ENCODE data around the gene TEX19.
"Not testable (repeated sequence)": the region's sequence is repeated elsewhere in the genome, so short reads cannot be mapped to it uniquely, and the experiment has no call there.

The TEX19 gene

GRCh38 chr17:82378741-82379021 lies 19.6 kb downstream of the TEX19 start:
- DNase-seq, result no peak

- DNase-seq, result peak; percentile 46
Observed at GRCh38 chr17:82380860-82381702, 22.0 kb downstream of the TEX19 start.

- not testable (repeated sequence) for DNase-seq
Observed at GRCh38 chr17:82381703-82382009, 22.6 kb downstream of the TEX19 start.

GRCh38 chr17:82382220-82382932 lies 23.3 kb downstream of the TEX19 start:
- DNase-seq, result not testable (repeated sequence)

- DNase-seq, result no peak
Observed at GRCh38 chr17:82382933-82383255, 23.8 kb downstream of the TEX19 start.

GRCh38 chr17:82383411-82383810 lies 24.4 kb downstream of the TEX19 start:
- no peak for DNase-seq

GRCh38 chr17:82384051-82384729 lies 25.1 kb downstream of the TEX19 start:
- no peak for DNase-seq

- DNase-seq, result peak; percentile 53
Observed at GRCh38 chr17:82384730-82385481, 25.9 kb downstream of the TEX19 start.

GRCh38 chr17:82385559-82386254 lies 26.7 kb downstream of the TEX19 start:
- DNase-seq, result no peak

- no peak for DNase-seq
Observed at GRCh38 chr17:82386255-82386831, 27.3 kb downstream of the TEX19 start.

GRCh38 chr17:82386881-82387704 lies 28.0 kb downstream of the TEX19 start:
- DNase-seq, result no peak

GRCh38 chr17:82387705-82388106 lies 28.7 kb downstream of the TEX19 start:
- DNase-seq, result no peak

GRCh38 chr17:82388223-82388921 lies 29.3 kb downstream of the TEX19 start:
- DNase-seq, result no peak

GRCh38 chr17:82388922-82389283 lies 29.9 kb downstream of the TEX19 start:
- DNase-seq, result no peak

GRCh38 chr17:82389379-82389778 lies 30.3 kb downstream of the TEX19 start:
- DNase-seq, result no peak

- no peak for DNase-seq
Observed at GRCh38 chr17:82390015-82390859, 31.2 kb downstream of the TEX19 start.

- no peak for DNase-seq
Observed at GRCh38 chr17:82390860-82391435, 31.9 kb downstream of the TEX19 start.

GRCh38 chr17:82391496-82392066 lies 32.5 kb downstream of the TEX19 start:
- DNase-seq, result no peak

- DNase-seq, result no peak
Observed at GRCh38 chr17:82392209-82392920, 33.3 kb downstream of the TEX19 start.
